ENCODE results near the gene RPH3AL. TPM values are rescaled to one million over a fixed set of nuclear protein-coding genes. Genes with fewer than 3 reads are reported as not detected.

RPH3AL gene
- total RNA-seq, 1 donor, result 2.9 TPM

GRCh38 chr17:326010-326621, 26.5 kb downstream of the RPH3AL start:
- no peaks in the 10 kb centered on the region for H3K27me3 ChIP-seq (ENCODE audit: insufficient read depth, low read length)
- no peak overlapping the region for H3K4me2 ChIP-seq (ENCODE audit: insufficient read depth, low read length)
- H3K79me2 ChIP-seq (ENCODE audit: insufficient read depth, low read length), result no peaks in the 10 kb centered on the region
- no peaks in the 10 kb centered on the region for H3K9me3 ChIP-seq (ENCODE audit: low read depth, low read length)
- no peaks in the 10 kb centered on the region for H4K20me1 ChIP-seq (ENCODE audit: insufficient read depth, low read length)
- DNase-seq (ENCODE audit: insufficient read length, low spot score, missing footprints), result peak; percentile 57
- H3K4me1 ChIP-seq (ENCODE audit: insufficient read depth, low read length), result no peaks in the 10 kb centered on the region
- H3K36me3 ChIP-seq (ENCODE audit: insufficient read depth, low read length), result no peaks in the 10 kb centered on the region
- TF ChIP-seq, protein P1, sequence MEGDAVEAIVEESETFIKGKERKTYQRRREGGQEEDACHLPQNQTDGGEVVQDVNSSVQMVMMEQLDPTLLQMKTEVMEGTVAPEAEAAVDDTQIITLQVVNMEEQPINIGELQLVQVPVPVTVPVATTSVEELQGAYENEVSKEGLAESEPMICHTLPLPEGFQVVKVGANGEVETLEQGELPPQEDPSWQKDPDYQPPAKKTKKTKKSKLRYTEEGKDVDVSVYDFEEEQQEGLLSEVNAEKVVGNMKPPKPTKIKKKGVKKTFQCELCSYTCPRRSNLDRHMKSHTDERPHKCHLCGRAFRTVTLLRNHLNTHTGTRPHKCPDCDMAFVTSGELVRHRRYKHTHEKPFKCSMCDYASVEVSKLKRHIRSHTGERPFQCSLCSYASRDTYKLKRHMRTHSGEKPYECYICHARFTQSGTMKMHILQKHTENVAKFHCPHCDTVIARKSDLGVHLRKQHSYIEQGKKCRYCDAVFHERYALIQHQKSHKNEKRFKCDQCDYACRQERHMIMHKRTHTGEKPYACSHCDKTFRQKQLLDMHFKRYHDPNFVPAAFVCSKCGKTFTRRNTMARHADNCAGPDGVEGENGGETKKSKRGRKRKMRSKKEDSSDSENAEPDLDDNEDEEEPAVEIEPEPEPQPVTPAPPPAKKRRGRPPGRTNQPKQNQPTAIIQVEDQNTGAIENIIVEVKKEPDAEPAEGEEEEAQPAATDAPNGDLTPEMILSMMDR (IDR thresholded peaks at IDR 0.05; ENCODE audit: extremely low read depth, low read depth, low read length), result no peak
- no peak overlapping the region for H3K4me3 ChIP-seq (ENCODE audit: insufficient read depth, low read length)
- no peak overlapping the region for H2AFZ ChIP-seq (ENCODE audit: low read length)
- no peak overlapping the region for H3K27ac ChIP-seq (ENCODE audit: low read depth, low read length)

DNA sequence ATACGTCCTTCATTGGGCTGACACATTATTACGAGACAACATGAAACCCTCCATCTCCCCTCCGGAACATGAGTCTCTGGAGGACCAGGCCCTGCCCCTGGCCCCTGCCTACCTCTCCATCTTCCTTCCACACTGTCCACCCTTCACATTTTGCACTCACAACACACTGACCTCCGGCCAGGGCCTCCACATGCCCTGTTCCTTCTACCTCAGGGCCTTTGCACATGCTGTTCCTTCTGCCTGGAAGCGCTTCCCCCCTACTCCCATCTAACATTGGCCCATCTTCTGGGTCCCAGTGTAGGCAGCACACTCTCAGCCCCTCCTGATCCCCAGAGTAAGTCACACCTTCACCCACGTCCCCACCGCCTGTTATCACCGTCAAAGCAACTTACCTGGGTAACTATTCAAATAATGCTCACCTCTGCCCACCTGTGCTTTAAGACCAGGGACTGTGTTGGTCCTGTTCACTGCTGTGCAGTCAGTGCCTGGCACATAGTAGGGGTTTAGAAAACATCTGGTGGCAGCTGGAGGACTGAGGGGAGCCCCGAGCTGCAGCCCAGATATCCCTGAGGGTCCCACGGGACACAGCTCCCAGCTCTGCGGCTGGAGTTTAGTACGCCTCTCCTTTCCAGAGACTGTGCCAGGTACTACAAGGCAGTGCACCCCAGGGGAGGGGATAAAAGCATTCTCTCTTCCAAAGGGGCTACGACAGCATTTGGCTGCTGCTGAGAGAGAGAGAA, 27.2 kb downstream of the RPH3AL start:
- H4K20me1 ChIP-seq (ENCODE audit: insufficient read depth, low read length), result no peaks in the 10 kb centered on the region
- H3K9me3 ChIP-seq (ENCODE audit: low read depth, low read length), result no peaks in the 10 kb centered on the region
- no peak overlapping the region for H3K4me3 ChIP-seq (ENCODE audit: insufficient read depth, low read length)
- H3K4me1 ChIP-seq (ENCODE audit: insufficient read depth, low read length), result no peaks in the 10 kb centered on the region
- H3K36me3 ChIP-seq (ENCODE audit: insufficient read depth, low read length), result no peaks in the 10 kb centered on the region
- peak; percentile 26 for DNase-seq (ENCODE audit: insufficient read length, low spot score, missing footprints)
- H3K27me3 ChIP-seq (ENCODE audit: insufficient read depth, low read length), result no peaks in the 10 kb centered on the region
- H3K79me2 ChIP-seq (ENCODE audit: insufficient read depth, low read length), result no peaks in the 10 kb centered on the region
- TF ChIP-seq, protein P1 (IDR thresholded peaks at IDR 0.05; ENCODE audit: extremely low read depth, low read depth, low read length), result no peak
- no peak overlapping the region for H2AFZ ChIP-seq (ENCODE audit: low read length)
- no peak overlapping the region for H3K4me2 ChIP-seq (ENCODE audit: insufficient read depth, low read length)
- no peak overlapping the region for H3K27ac ChIP-seq (ENCODE audit: low read depth, low read length)

- no peak overlapping the region for H3K27ac ChIP-seq (ENCODE audit: low read depth, low read length)
- H3K36me3 ChIP-seq (ENCODE audit: insufficient read depth, low read length), result no peaks in the 10 kb centered on the region
- H3K4me1 ChIP-seq (ENCODE audit: insufficient read depth, low read length), result no peaks in the 10 kb centered on the region
- H3K79me2 ChIP-seq (ENCODE audit: insufficient read depth, low read length), result no peaks in the 10 kb centered on the region
- H3K9me3 ChIP-seq (ENCODE audit: low read depth, low read length), result no peaks in the 10 kb centered on the region
- no peaks in the 10 kb centered on the region for H3K27me3 ChIP-seq (ENCODE audit: insufficient read depth, low read length)
- DNase-seq (ENCODE audit: insufficient read length, low spot score, missing footprints), result peak; percentile 44
- H4K20me1 ChIP-seq (ENCODE audit: insufficient read depth, low read length), result no peaks in the 10 kb centered on the region
- no peak overlapping the region for H2AFZ ChIP-seq (ENCODE audit: low read length)
- no peak overlapping the region for H3K4me3 ChIP-seq (ENCODE audit: insufficient read depth, low read length)
- TF ChIP-seq, protein P1 (IDR thresholded peaks at IDR 0.05; ENCODE audit: extremely low read depth, low read depth, low read length), result no peak
- H3K4me2 ChIP-seq (ENCODE audit: insufficient read depth, low read length), result no peak overlapping the region
Measured at GRCh38 chr17:323721-324571, 28.7 kb downstream of the RPH3AL start.

- Histone ChIP-seq H3K27me3 (ENCODE audit: insufficient read depth, low read length) (no peaks in the 10 kb centered on the region), H3K4me3 (ENCODE audit: insufficient read depth, low read length) (no peak overlapping the region), H3K4me1 (ENCODE audit: insufficient read depth, low read length) (no peaks in the 10 kb centered on the region), H3K36me3 (ENCODE audit: insufficient read depth, low read length) (no peaks in the 10 kb centered on the region), H3K79me2 (ENCODE audit: insufficient read depth, low read length) (no peaks in the 10 kb centered on the region), H2AFZ (ENCODE audit: low read length) (no peak overlapping the region), H4K20me1 (ENCODE audit: insufficient read depth, low read length) (no peaks in the 10 kb centered on the region), H3K27ac (ENCODE audit: low read depth, low read length) (no peak overlapping the region), H3K4me2 (ENCODE audit: insufficient read depth, low read length) (no peak overlapping the region), H3K9me3 (ENCODE audit: low read depth, low read length) (no peaks in the 10 kb centered on the region)
- TF ChIP-seq, protein P1 (IDR thresholded peaks at IDR 0.05; ENCODE audit: extremely low read depth, low read depth, low read length), result no peak
- DNase-seq (ENCODE audit: insufficient read length, low spot score, missing footprints), result peak; percentile 64
Measured at GRCh38 chr17:323181-323580, 29.4 kb downstream of the RPH3AL start.

Measured in osteoblast (primary cell).